K562 (cell line): Measurements from ENCODE around the gene RCC2. TPM values are rescaled to one million over a fixed set of nuclear protein-coding genes. Genes with fewer than 3 reads are reported as not detected.

Experiments
- ATAC-seq: fragments of 200-7000 bp; cut with Tn5 transposase; 3 replicates; pipeline ENCODE4 v1.9.1; 2020; ENCODE audit warnings: moderate library complexity
- BruUV-seq: library from RNA; stranded (reverse); fragments of 400-500 nt; replicated peaks from 2 replicates; lab custom pipeline; 2021; lab: Mats Ljungman, UMichigan
- CTCF ChIA-PET: fragments of 300-600 bp; formaldehyde crosslinking; extraction: SDS; loops from one replicate; lab custom pipeline; 2021; ENCODE audit warnings: low intra/inter-chr PET ratio; lab: Yijun Ruan, JAX
- POLR2A ChIA-PET: fragments of 300-600, 350-650 bp; sonication (Branson Sonifier 250); formaldehyde crosslinking; extraction: SDS; loops from one replicate; lab custom pipeline; 2021; ENCODE audit warnings: antibody characterized with exemption, inconsistent platforms; lab: Yijun Ruan, JAX
- DNase-seq, 4 experiments: peaks; one replicate each; pipeline versions ENCODE4 v3.0.0 to v3.0.0-alpha.2; 2011 to 2018; ENCODE audit warnings: low spot score in 3 of 4, mixed read lengths in 3 of 4; ENCODE audit errors: extremely low read depth in 1 of 4
- FAIRE-seq: peaks from 2 replicates; lab custom pipeline; 2011; peaks lifted over from hg19 to GRCh38; lab: Jason Lieb, UNC
- H2AFZ ChIP-seq: 2 replicates; pipeline ENCODE4 v1.6.0; 2011; ENCODE audit warnings: low read depth, low read length, control low read depth, inconsistent platforms
- H3K27ac ChIP-seq: fragments of 200-600 bp; 3 replicates; pipeline ENCODE4 v1.8.0; 2011; ENCODE audit warnings: low read depth, mild to moderate bottlenecking, control low read depth, inconsistent platforms, low read length, moderate library complexity, mixed read lengths; ENCODE audit errors: extremely low read depth
- H3K27me3 ChIP-seq, 2 experiments: fragments of 300-600 bp in 1 of 2; 2 replicates in 1 of 2; 3 replicates in 1 of 2; pipeline versions ENCODE4 v1.6.0 to v1.8.0; 2011; ENCODE audit warnings: inconsistent platforms in 2 of 2, low read length in 2 of 2, mild to moderate bottlenecking in 1 of 2, mixed read lengths in 1 of 2, moderate library complexity in 1 of 2; ENCODE audit not compliant: control insufficient read depth in 2 of 2, insufficient read depth in 2 of 2
- H3K36me3 ChIP-seq: fragments of 300-600 bp; 3 replicates; pipeline ENCODE4 v1.8.0; 2011; ENCODE audit warnings: mild to moderate bottlenecking, low read length, inconsistent platforms; ENCODE audit not compliant: control insufficient read depth, insufficient read depth
- H3K4me1 ChIP-seq, 2 experiments: fragments of 200-600 bp in 1 of 2; replicated peaks in 1 of 2; 2 replicates in 1 of 2; 3 replicates in 1 of 2; pipeline versions ENCODE4 v1.5.1 to v1.8.0; 2011; ENCODE audit warnings: inconsistent platforms in 2 of 2, low read length in 2 of 2, mild to moderate bottlenecking in 1 of 2, mixed read lengths in 1 of 2, moderate library complexity in 1 of 2; ENCODE audit not compliant: control insufficient read depth in 2 of 2, insufficient read depth in 2 of 2
- H3K4me2 ChIP-seq: 2 replicates; pipeline ENCODE4 v1.6.1; 2011; ENCODE audit warnings: low read length, control low read depth, inconsistent platforms, mixed read lengths; ENCODE audit not compliant: insufficient read depth
- H3K4me3 ChIP-seq: fragments of 200-600 bp; sonication (generic), shearing (Covaris generic); 2 replicates; pipeline ENCODE4 v1.5.1; 2016; ENCODE audit warnings: control low read depth, inconsistent platforms
- H3K79me2 ChIP-seq: fragments of 200-600 bp; 3 replicates; pipeline ENCODE4 v1.8.0; 2011; ENCODE audit warnings: low read length, inconsistent platforms; ENCODE audit not compliant: control insufficient read depth, insufficient read depth
- H3K9ac ChIP-seq, 2 experiments: 2 replicates each; pipeline versions ENCODE4 v1.6.0 to v1.6.1; 2011; ENCODE audit warnings: low read depth in 2 of 2, low read length in 2 of 2, control low read depth in 1 of 2, inconsistent platforms in 1 of 2, mild to moderate bottlenecking in 1 of 2, mixed read lengths in 1 of 2; ENCODE audit not compliant: insufficient read depth in 1 of 2
- H3K9me1 ChIP-seq: one replicate; pipeline ENCODE4 v1.6.0; 2011; ENCODE audit warnings: inconsistent platforms, mild to moderate bottlenecking, low read length, moderate library complexity; ENCODE audit not compliant: control insufficient read depth, insufficient read depth
- H3K9me3 ChIP-seq: replicated peaks from 2 replicates; pipeline ENCODE4 v1.5.1; 2011; ENCODE audit warnings: low read depth, low read length, inconsistent platforms; ENCODE audit not compliant: control insufficient read depth, insufficient read depth
- H4K20me1 ChIP-seq: replicated peaks from 2 replicates; pipeline ENCODE4 v1.6.1; 2011; ENCODE audit warnings: low read length, inconsistent platforms, mixed read lengths; ENCODE audit not compliant: control insufficient read depth, insufficient read depth
- CAMTA2 ChIP-seq: fragments of 250-450 bp; sonication (Bioruptor Pico); conservative IDR thresholded peaks from 2 replicates; pipeline ENCODE4 v1.5.1; 2022
- DDX20 ChIP-seq: fragments of 450-650 bp; IDR thresholded peaks from 2 replicates; pipeline ENCODE4 v1.6.1; 2016; ENCODE audit warnings: missing genetic modification characterization, low read depth, mild to moderate bottlenecking, missing compliant biosample characterization, moderate library complexity
- EP400 ChIP-seq: fragments of 450-650 bp; IDR thresholded peaks from 2 replicates; pipeline ENCODE4 v1.6.1; 2017; ENCODE audit warnings: antibody characterized with exemption, mild to moderate bottlenecking, moderate library complexity
- GTF2B ChIP-seq: IDR thresholded peaks from 2 replicates; pipeline ENCODE4 v1.6.1; 2011; ENCODE audit not compliant: insufficient read length; ENCODE audit errors: extremely low read depth
- KLF16 ChIP-seq: IDR thresholded peaks from 2 replicates; pipeline ENCODE4 v1.6.1; 2016; ENCODE audit warnings: antibody characterized with exemption
- MEF2D ChIP-seq: conservative IDR thresholded peaks from 2 replicates; pipeline ENCODE4 v1.6.1; 2016; ENCODE audit warnings: low read depth, missing genetic modification characterization, missing compliant biosample characterization
- NFATC3 ChIP-seq: fragments of 450-650 bp; IDR thresholded peaks from 2 replicates; pipeline ENCODE4 v1.6.1; 2017; ENCODE audit warnings: mild to moderate bottlenecking
- PHTF2 ChIP-seq: fragments of 250-450 bp; sonication (Bioruptor Pico); IDR thresholded peaks from 2 replicates; pipeline ENCODE4 v1.5.0; 2021; ENCODE audit warnings: mild to moderate bottlenecking
- PML ChIP-seq: IDR thresholded peaks from 2 replicates; pipeline ENCODE4 v1.6.1; 2012; ENCODE audit warnings: low read length, inconsistent platforms
- PURB ChIP-seq: sonication (generic); formaldehyde crosslinking; IDR thresholded peaks from 2 replicates; pipeline ENCODE4 v1.9.0; 2021; ENCODE audit warnings: low read depth, mild to moderate bottlenecking, missing genetic modification reagents
- RAD21 ChIP-seq, 2 experiments: fragments of 250-450 bp in 1 of 2; fragments of 450-650 bp in 1 of 2; sonication (Bioruptor Pico) in 1 of 2; formaldehyde crosslinking in 1 of 2; IDR thresholded peaks in 1 of 2; conservative IDR thresholded peaks in 1 of 2; 2 replicates each; pipeline versions ENCODE4 v1.4.0 to v1.8.0; 2020 to 2022; ENCODE audit warnings: mild to moderate bottlenecking in 2 of 2, moderate library complexity in 1 of 2
- SIRT6 ChIP-seq: IDR thresholded peaks from one replicate; pipeline ENCODE4 v1.6.1; 2012; ENCODE audit warnings: low read depth, mild to moderate bottlenecking, control low read depth, inconsistent platforms, low read length, moderate library complexity
- ZNF23 ChIP-seq: fragments of 250-450 bp; sonication (Bioruptor Pico); IDR thresholded peaks from 2 replicates; pipeline ENCODE4 v1.4.0; 2020; ENCODE audit warnings: mild to moderate bottlenecking
- ZNF24 ChIP-seq: fragments of 450-650 bp; IDR thresholded peaks from 2 replicates; pipeline ENCODE4 v1.6.1; 2016
- ZNF436 ChIP-seq: fragments of 250-450, 450-650 bp; sonication (Bioruptor Pico); formaldehyde crosslinking; IDR thresholded peaks from 2 replicates; pipeline ENCODE4 v1.7.0; 2020; ENCODE audit warnings: mild to moderate bottlenecking
- WGBS: fragments of 100-300 bp; shearing (Covaris generic); methylation state at CpG from one replicate; pipeline ENCODE4 v1.1.6; 2016; ENCODE audit warnings: low coverage, mixed read lengths; ENCODE audit not compliant: insufficient coverage; ENCODE audit errors: missing lambda C conversion rate; 5-methylcytosine and 5-hydroxymethylcytosine counted together
- in situ Hi-C: fragments of 300-500 bp; cut with MboI; formaldehyde crosslinking; loops from 4 replicates; pipeline ENCODE4 v1.15.0; 2018; ENCODE audit warnings: inconsistent platforms, mixed read lengths
- intact Hi-C: fragments of 100-400 bp; cut with micrococcal nuclease; formaldehyde crosslinking; loops from 2 replicates; pipeline ENCODE4 v1.14.2; 2022
- polyA plus RNA-seq, 8 experiments: library from polyadenylated mRNA; depleted of rRNA in 4 of 8; stranded (reverse) in 5 of 8; unstranded in 3 of 8; fragments of >200 nt; fragmentation: Nextera tagmentation in 2 of 8; fragmentation: Illumina TruSeq in 1 of 8; extraction: Ambion mirVana in 2 of 8; extraction: Trizol in 1 of 8; gene quantifications; 2 replicates each; pipeline versions ENCODE4 v1.2.1 to v1.2.3, GENCODE V29; 2011 to 2014; ENCODE audit warnings: inconsistent platforms in 1 of 8, missing spikeins in 1 of 8
- total RNA-seq, 7 experiments: library from RNA; depleted of rRNA in 6 of 7; stranded (reverse); fragments of >200 nt in 6 of 7; fragmentation: Illumina TruSeq in 2 of 7; extraction: Trizol in 2 of 7; gene quantifications; 2 replicates each; pipeline versions ENCODE4 v1.2.1 to v1.2.3, GENCODE V29; 2011 to 2021; ENCODE audit warnings: low replicate concordance in 1 of 7
- TF ChIP-seq, protein P1 (sequence below): IDR thresholded peaks from 2 replicates; pipeline ENCODE4 v1.6.1; 2014; ENCODE audit warnings: antibody characterized with exemption

RCC2 gene
- total and polyA plus RNA-seq, 9 of the 15 experiments (the other 6 are each of a cell fraction or from before 2014, with no cell fraction given), result 31.8 to 292 (median 116) TPM

DNA sequence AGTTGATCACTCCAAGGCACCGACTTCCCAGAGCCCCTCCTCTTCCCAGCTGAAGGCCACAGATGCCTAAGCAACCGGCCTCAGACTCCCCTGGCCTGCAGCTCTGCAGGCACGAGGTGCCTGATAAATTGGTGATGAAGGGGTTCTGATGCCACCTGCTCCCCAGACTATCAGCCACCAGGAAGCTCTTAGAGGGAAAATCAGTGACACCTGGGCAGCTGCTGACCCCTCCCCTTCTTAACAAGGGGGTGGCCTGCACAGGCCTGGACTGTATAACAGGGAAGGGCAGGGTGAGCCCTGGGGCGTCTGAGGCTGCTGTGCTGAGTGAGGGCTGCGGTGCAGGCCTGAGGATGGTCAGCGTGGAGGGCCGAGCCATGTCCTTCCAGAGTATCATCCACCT lies 67.6 kb downstream of the RCC2 start, which contains the start of gene PADI6:
Gene PADI6, plus strand, starts transcription at position 301 of the 400 bp plus-strand sequence. Its CDS starts 50 bp downstream, at position 351.
- 2% methylated on average over 7 of the region's 7 CpGs for WGBS
- H2AFZ ChIP-seq, result no peak within 1 kb of the TSS
- peaks cover 51 to 74% of the 10 kb centered on the region in 2 experiments for H3K27me3 ChIP-seq
- H3K4me1 ChIP-seq, result peaks cover 0 to 3% of the 10 kb centered on the region in 2 experiments; a peak in 2 of 5 replicates
- no peak within 1 kb of the TSS for H3K27ac ChIP-seq
- intact Hi-C loops, result no loop called here
- H3K9me3 ChIP-seq, result no peaks in the 10 kb centered on the region
- DNase-seq (no peak), FAIRE-seq (no peak), ATAC-seq (no peak)
- 0 out of 2 replicates have a peak, but pooled peaks cover 5% of the 10 kb centered on the region for H4K20me1 ChIP-seq
- H3K79me2 ChIP-seq, result no peaks in the 10 kb centered on the region
- no peak within 1 kb of the TSS for H3K9ac ChIP-seq
- CTCF ChIA-PET, result no interaction called here
- POLR2A ChIA-PET, result interaction anchor here (0.7 to 1.0 kb wide), 2 partner anchors 36 to 1638 kb away, joined by 3 read pairs; no protein-coding TSS in a partner anchor
- no peak for TF ChIP-seq KLF16
- TF ChIP-seq PURB (CRISPR knock-in tag), result no peak
- no peaks in the 10 kb centered on the region for H3K36me3 ChIP-seq
- no peak within 1 kb of the TSS for H3K4me3 ChIP-seq
- no peak within 1 kb of the TSS for H3K4me2 ChIP-seq
- no TSS peak for BruUV-seq
- in situ Hi-C loops, result no loop called here
- no peaks in the 10 kb centered on the region for H3K9me1 ChIP-seq

- Histone ChIP-seq H3K9me3 (no peaks in the 10 kb centered on the region), H3K9ac (no peak overlapping the region), H4K20me1 (0 out of 2 replicates have a peak, but pooled peaks cover 5% of the 10 kb centered on the region), H3K27me3 (peaks cover 57 to 76% of the 10 kb centered on the region in 2 experiments), H3K4me2 (no peak overlapping the region), H3K36me3 (no peaks in the 10 kb centered on the region), H3K9me1 (no peaks in the 10 kb centered on the region), H3K27ac (no peak overlapping the region), H3K79me2 (no peaks in the 10 kb centered on the region), H3K4me3 (no peak overlapping the region), H3K4me1 (peaks cover 0 to 3% of the 10 kb centered on the region in 2 experiments; a peak in 2 of 5 replicates), H2AFZ (no peak overlapping the region)
- ChIA-PET CTCF (no interaction called here), POLR2A (interaction anchor here (0.7 to 1.0 kb wide), 2 partner anchors 8 to 14 kb away, joined by 3 read pairs; no protein-coding TSS in a partner anchor)
- 0% methylated on average over 2 of the region's 2 CpGs for WGBS
- FAIRE-seq, result peak; percentile 85
- peak; percentile 82 for ATAC-seq
- intact Hi-C loops, result no loop called here
- BruUV-seq, result no TSS peak
- in situ Hi-C loops, result no loop called here
- DNase-seq, result peak in 3 of 4 experiments; percentile 30 to 50 (median 46)
- TF ChIP-seq NFATC3, result no peak
- TF ChIP-seq PHTF2 (CRISPR knock-in tag), result no peak
- TF ChIP-seq PML, result no peak
- TF ChIP-seq SIRT6, result no peak
- TF ChIP-seq, protein P1, sequence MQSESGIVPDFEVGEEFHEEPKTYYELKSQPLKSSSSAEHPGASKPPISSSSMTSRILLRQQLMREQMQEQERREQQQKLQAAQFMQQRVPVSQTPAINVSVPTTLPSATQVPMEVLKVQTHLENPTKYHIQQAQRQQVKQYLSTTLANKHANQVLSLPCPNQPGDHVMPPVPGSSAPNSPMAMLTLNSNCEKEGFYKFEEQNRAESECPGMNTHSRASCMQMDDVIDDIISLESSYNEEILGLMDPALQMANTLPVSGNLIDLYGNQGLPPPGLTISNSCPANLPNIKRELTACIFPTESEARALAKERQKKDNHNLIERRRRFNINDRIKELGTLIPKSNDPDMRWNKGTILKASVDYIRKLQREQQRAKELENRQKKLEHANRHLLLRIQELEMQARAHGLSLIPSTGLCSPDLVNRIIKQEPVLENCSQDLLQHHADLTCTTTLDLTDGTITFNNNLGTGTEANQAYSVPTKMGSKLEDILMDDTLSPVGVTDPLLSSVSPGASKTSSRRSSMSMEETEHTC, result 0 out of 2 replicates have a peak, but pooled peaks have one; percentile 5
- no peak for TF ChIP-seq ZNF436
- TF ChIP-seq DDX20 (tag), result no peak
- no peak for TF ChIP-seq ZNF23 (CRISPR knock-in tag)
- TF ChIP-seq EP400, result no peak
- no peak for TF ChIP-seq GTF2B
- TF ChIP-seq CAMTA2 (CRISPR knock-in tag), result no peak
- no peak for TF ChIP-seq ZNF24
- no peak for TF ChIP-seq MEF2D (tag)
- peak in 1 of 2 experiments; percentile 56; a peak in 1 of 4 replicates for TF ChIP-seq RAD21 (CRISPR knock-in tag; conservative IDR thresholded peaks at IDR 0.05 in 1 of 2, IDR thresholded peaks at IDR 0.05 in 1 of 2)
These were observed 68.9 kb downstream of the RCC2 start for GRCh38 chr1:17370618-17371017.
